Suprapubic skin (tissue), 4 donors: Measurements from ENCODE around the gene EML4. TPM values are rescaled to one million over a fixed set of nuclear protein-coding genes. Genes with fewer than 3 reads are reported as not detected.

ENCODE experiments used
- DNase-seq, 2 donors: peaks; one replicate each; pipeline ENCODE4 v3.0.0-alpha.2; 2019; ENCODE audit warnings: low spot score in 2 of 2
- H3K27ac ChIP-seq: fragments of 200-600 bp; sonication (generic); one replicate; pipeline ENCODE4 v1.5.1; 2019
- H3K27me3 ChIP-seq: fragments of 200-600 bp; sonication (generic); one replicate; pipeline ENCODE4 v1.5.1; 2019
- H3K36me3 ChIP-seq: fragments of 200-600 bp; sonication (generic); one replicate; pipeline ENCODE4 v1.5.1; 2019
- H3K4me1 ChIP-seq: fragments of 200-600 bp; sonication (generic); one replicate; pipeline ENCODE4 v1.5.1; 2019
- H3K4me3 ChIP-seq: fragments of 200-600 bp; sonication (generic); one replicate; pipeline ENCODE4 v1.5.1; 2019; ENCODE audit warnings: mild to moderate bottlenecking
- H3K9me3 ChIP-seq: fragments of 200-600 bp; sonication (generic); one replicate; pipeline ENCODE4 v1.5.1; 2019
- EP300 ChIP-seq: sonication (generic); formaldehyde crosslinking; IDR thresholded peaks from one replicate; pipeline ENCODE4 v1.6.1; 2017; ENCODE audit warnings: antibody characterized with exemption
- POLR2A ChIP-seq, 2 donors: fragments of 450-650 bp; IDR thresholded peaks; one replicate each; pipeline ENCODE4 v1.6.1; 2017; ENCODE audit warnings: antibody characterized with exemption in 2 of 2, mild to moderate bottlenecking in 2 of 2, moderate library complexity in 2 of 2
- POLR2AphosphoS5 ChIP-seq, 3 donors: sonication (generic); formaldehyde crosslinking; IDR thresholded peaks; one replicate each; pipeline ENCODE4 v1.6.1; 2017; ENCODE audit warnings: antibody characterized with exemption in 3 of 3
- WGBS: methylation state at CpG from one replicate; pipeline ENCODE4 v1.1.5; 2018; 5-methylcytosine and 5-hydroxymethylcytosine counted together
- total RNA-seq, 4 donors: library from RNA; depleted of rRNA; stranded (reverse); fragments of >200 nt; gene quantifications; one replicate each; pipeline ENCODE4 v1.1.0, GENCODE V29; 2016
- TF ChIP-seq, protein P1 (sequence below), 2 donors: fragments of 200-600 bp in 1 of 2; fragments of 450-650 bp in 1 of 2; sonication (generic) in 1 of 2; IDR thresholded peaks; one replicate each; pipeline ENCODE4 v1.5.1; 2016 to 2019; ENCODE audit warnings: antibody characterized with exemption in 2 of 2, mild to moderate bottlenecking in 1 of 2, moderate library complexity in 1 of 2

EML4 gene
- total RNA-seq, 4 donors from 2014 or later: 38.9 to 67.1 (median 43.3) TPM

- Histone ChIP-seq H3K27ac (no peak overlapping the region), H3K4me1 (peaks cover 18% of the 10 kb centered on the region), H3K36me3 (peaks cover 8% of the 10 kb centered on the region), H3K4me3 (no peak overlapping the region), H3K27me3 (no peaks in the 10 kb centered on the region), H3K9me3 (no peaks in the 10 kb centered on the region)
- TF ChIP-seq POLR2AphosphoS5 (IDR thresholded peaks at IDR 0.05) (no peak), EP300 (no peak), POLR2A (IDR thresholded peaks at IDR 0.05) (no peak)
- TF ChIP-seq, protein P1, sequence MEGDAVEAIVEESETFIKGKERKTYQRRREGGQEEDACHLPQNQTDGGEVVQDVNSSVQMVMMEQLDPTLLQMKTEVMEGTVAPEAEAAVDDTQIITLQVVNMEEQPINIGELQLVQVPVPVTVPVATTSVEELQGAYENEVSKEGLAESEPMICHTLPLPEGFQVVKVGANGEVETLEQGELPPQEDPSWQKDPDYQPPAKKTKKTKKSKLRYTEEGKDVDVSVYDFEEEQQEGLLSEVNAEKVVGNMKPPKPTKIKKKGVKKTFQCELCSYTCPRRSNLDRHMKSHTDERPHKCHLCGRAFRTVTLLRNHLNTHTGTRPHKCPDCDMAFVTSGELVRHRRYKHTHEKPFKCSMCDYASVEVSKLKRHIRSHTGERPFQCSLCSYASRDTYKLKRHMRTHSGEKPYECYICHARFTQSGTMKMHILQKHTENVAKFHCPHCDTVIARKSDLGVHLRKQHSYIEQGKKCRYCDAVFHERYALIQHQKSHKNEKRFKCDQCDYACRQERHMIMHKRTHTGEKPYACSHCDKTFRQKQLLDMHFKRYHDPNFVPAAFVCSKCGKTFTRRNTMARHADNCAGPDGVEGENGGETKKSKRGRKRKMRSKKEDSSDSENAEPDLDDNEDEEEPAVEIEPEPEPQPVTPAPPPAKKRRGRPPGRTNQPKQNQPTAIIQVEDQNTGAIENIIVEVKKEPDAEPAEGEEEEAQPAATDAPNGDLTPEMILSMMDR (IDR thresholded peaks at IDR 0.05): no peak
- 26% methylated on average over 3 of the region's 3 CpGs for WGBS
- DNase-seq: no peak
Measured at GRCh38 chr2:42249887-42250286, 80.7 kb downstream of the EML4 start.

DNA sequence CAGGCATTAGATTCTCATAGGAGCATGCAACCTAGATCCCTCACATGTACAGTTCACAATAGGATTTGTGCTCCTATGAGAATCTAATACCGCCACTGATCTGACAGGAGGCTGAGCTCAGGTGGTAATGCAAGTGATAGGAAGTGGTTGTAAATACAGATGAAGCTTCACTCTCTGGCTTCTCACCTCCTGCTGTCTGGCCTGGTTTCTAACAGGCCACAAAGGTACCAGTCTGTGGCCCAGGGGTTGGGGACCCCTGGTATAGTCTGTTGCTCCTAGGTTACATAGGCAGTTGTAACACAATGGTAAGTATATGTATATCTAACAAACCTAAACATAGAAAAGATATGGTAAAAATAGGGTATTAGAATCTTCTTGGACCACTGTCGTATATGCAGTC lies 81.8 kb downstream of the EML4 start:
- no peak for TF ChIP-seq POLR2AphosphoS5 (IDR thresholded peaks at IDR 0.05)
- no peak for TF ChIP-seq POLR2A (IDR thresholded peaks at IDR 0.05)
- no peak for TF ChIP-seq EP300
- TF ChIP-seq, protein P1 (IDR thresholded peaks at IDR 0.05): no peak
- Histone ChIP-seq H3K4me3 (no peak overlapping the region), H3K4me1 (peaks cover 18% of the 10 kb centered on the region), H3K27me3 (no peaks in the 10 kb centered on the region), H3K27ac (no peak overlapping the region), H3K36me3 (peaks cover 8% of the 10 kb centered on the region), H3K9me3 (no peaks in the 10 kb centered on the region)
- DNase-seq: no peak
- 98% methylated on average over 2 of the region's 2 CpGs for WGBS

DNA sequence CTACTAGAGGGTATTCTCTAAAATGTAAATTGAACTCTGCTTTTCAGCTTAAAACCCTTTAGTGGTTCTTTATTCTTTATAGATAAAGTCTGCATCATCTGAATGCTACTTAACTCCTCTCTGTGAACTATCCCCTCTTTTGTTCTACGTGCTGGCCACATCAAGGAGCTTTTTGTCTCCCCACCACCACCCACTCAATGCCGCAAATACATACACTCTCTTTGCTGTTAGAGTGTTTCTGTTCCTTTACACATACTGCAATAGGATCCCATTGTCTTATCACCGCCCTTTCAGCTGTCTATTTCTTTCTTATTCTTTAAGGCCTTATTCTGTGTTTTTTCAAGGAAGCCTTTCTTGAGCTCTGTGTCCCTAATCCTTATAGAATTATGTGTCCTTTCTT lies 83.3 kb downstream of the EML4 start:
- Histone ChIP-seq H3K4me3 (no peak overlapping the region), H3K4me1 (peaks cover 15% of the 10 kb centered on the region), H3K27me3 (no peaks in the 10 kb centered on the region), H3K9me3 (no peaks in the 10 kb centered on the region), H3K36me3 (peaks cover 5% of the 10 kb centered on the region), H3K27ac (no peak overlapping the region)
- TF ChIP-seq, protein P1 (IDR thresholded peaks at IDR 0.05): no peak
- no peak for TF ChIP-seq EP300
- TF ChIP-seq POLR2A (IDR thresholded peaks at IDR 0.05): no peak
- TF ChIP-seq POLR2AphosphoS5 (IDR thresholded peaks at IDR 0.05): no peak
- WGBS: 89% methylated on average over 3 of the region's 3 CpGs
- no peak for DNase-seq

DNA sequence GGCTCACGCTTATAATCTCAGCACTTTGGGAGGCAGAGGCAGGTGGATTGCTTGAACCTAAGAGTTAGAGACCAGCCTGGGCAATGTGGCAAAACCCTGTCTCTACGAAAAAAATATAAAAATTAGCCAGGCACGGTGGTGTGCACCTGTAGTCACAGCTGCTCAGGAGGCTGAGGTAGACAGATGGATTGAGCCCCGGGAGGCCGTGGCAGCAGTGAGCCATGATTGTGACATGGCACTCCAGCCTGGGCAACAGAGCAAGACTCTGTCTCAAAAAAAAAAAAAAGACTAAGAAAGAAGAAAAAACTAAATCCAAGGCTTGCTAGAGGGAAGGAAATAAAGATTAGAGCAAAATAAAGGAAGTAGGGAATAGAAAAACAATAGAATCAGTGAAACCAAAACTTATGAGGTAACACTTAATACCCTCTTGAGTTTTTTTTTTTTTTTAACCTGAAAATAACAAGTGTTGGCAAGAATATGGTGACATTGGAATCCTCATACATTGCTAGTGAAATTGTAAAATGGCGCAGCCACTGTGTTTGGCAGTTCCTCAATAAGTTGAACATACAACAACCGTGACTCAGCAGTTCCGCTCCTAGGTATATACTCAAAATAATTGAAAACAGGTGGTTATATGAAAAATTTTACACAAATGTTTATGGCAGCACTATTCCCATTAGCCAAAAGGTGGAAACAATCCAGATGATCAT lies 85.2 kb downstream of the EML4 start:
- H3K27me3 ChIP-seq: no peaks in the 10 kb centered on the region
- H3K4me1 ChIP-seq: peaks cover 12% of the 10 kb centered on the region
- TF ChIP-seq, protein P1 (IDR thresholded peaks at IDR 0.05): no peak
- TF ChIP-seq POLR2AphosphoS5 (IDR thresholded peaks at IDR 0.05) (no peak), EP300 (no peak), POLR2A (IDR thresholded peaks at IDR 0.05) (no peak)
- DNase-seq: no peak
- H3K9me3 ChIP-seq: no peaks in the 10 kb centered on the region
- H3K36me3 ChIP-seq: peaks cover 10% of the 10 kb centered on the region
- whole genome bisulfite sequencing: 97% methylated on average over 8 of the region's 8 CpGs
- H3K27ac ChIP-seq: no peak overlapping the region
- no peak overlapping the region for H3K4me3 ChIP-seq

DNA sequence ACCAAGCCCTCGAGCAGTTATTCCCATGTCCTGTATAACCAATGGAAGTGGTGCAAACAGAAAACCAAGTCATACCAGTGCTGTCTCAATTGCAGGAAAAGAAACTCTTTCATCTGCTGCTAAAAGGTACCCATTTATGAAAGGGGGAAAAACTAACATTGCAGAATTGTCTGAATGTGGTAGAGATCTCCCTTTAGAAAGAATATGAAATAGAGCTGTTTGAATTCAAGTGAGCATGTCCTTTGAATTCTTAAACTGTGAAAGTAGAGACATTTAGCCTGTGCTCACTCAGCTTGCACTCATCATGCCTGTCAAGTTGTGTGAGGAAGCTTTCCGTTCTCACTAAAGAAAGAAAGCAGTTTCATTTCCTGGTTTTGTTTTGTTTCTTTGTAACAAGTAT lies 87.4 kb downstream of the EML4 start:
- H3K4me3 ChIP-seq: no peak overlapping the region
- no peaks in the 10 kb centered on the region for H3K4me1 ChIP-seq
- TF ChIP-seq EP300 (no peak), POLR2AphosphoS5 (IDR thresholded peaks at IDR 0.05) (no peak), POLR2A (IDR thresholded peaks at IDR 0.05) (no peak)
- TF ChIP-seq, protein P1 (IDR thresholded peaks at IDR 0.05): no peak
- H3K36me3 ChIP-seq: peaks cover 7% of the 10 kb centered on the region
- 77% methylated on average over 2 of the region's 2 CpGs for WGBS
- no peak for DNase-seq
- no peak overlapping the region for H3K27ac ChIP-seq
- H3K9me3 ChIP-seq: no peaks in the 10 kb centered on the region
- H3K27me3 ChIP-seq: no peaks in the 10 kb centered on the region
